HPDE6-E6E7 (cell line): ENCODE data around the gene SPDL1.

Experiments used
- DNase-seq: peaks from one replicate; pipeline ENCODE4 v3.0.0; 2011; ENCODE audit warnings: missing footprints; ENCODE audit errors: extremely low spot score

Gene SPDL1, protein sequence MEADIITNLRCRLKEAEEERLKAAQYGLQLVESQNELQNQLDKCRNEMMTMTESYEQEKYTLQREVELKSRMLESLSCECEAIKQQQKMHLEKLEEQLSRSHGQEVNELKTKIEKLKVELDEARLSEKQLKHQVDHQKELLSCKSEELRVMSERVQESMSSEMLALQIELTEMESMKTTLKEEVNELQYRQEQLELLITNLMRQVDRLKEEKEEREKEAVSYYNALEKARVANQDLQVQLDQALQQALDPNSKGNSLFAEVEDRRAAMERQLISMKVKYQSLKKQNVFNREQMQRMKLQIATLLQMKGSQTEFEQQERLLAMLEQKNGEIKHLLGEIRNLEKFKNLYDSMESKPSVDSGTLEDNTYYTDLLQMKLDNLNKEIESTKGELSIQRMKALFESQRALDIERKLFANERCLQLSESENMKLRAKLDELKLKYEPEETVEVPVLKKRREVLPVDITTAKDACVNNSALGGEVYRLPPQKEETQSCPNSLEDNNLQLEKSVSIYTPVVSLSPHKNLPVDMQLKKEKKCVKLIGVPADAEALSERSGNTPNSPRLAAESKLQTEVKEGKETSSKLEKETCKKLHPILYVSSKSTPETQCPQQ

DNA sequence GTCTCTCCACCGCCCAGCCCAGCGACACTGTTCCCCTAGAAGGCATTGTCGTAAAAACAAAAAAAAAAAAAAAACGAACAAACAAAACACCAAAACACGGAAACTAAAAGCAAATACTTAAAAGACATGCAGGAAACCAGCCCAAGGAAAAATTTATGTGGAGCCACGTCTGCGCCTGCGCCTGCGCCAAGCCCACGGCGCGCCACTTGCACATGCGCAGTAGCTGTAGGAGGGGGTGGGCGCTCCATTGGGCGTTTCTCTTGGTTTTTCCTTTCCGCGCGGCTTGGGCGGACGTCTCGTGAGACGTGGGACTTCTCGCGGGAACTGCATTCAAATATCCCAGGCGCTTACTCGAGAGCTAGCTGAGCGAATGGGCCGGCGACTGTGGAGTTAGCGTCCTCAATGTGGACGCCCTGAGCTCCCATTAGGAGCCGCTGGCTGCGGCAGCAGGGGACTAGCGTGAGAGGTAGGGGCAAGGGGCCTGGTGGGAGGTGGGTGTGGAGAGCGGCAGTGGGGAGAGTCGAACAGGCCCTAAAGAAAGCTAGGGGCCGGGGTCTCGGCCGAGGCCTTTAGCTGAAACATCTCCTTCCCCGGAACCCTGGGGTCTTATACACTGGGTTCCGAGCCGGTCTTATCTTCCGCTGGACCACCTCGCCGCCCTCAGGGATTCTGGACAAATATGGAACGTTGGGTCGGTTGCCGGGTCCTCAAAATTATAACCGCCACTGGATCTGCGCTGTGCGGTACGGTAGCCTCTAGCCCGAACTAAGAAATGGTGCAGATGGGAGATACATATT, at the start of gene SPDL1:
Gene SPDL1, plus strand, starts transcription at position 350 of the 797 bp plus-strand sequence. CDS start 4,644 bp downstream, outside the sequence.
- peak; percentile 89 for DNase-seq

DNA sequence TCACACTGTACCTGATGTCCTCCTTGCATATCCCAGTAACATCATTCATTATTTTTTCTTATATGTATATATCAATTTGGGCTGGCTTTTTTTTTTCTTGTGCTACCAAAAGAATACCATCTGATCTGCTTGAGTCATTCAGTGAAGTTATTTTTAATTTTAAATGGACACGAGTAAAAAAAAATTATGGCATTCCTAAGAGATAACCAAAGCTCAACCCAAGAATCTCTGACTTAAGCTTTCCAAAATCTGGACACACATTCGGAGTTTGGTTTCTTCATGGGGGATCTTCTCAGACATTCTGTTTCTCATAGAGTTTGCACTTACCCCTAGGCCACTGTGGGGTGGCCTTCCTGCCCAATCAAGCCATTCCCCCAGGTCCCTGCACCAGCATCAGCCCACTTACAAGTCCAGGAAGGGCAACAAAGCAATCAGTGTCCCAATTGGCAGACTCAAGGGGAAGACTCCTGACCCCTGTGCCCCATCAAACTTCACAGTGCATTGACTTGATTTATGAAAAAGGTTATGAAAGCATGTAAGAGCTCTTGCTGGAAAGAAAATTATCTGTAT, 49.2 kb upstream of the SPDL1 start:
- no peak for DNase-seq

DNA sequence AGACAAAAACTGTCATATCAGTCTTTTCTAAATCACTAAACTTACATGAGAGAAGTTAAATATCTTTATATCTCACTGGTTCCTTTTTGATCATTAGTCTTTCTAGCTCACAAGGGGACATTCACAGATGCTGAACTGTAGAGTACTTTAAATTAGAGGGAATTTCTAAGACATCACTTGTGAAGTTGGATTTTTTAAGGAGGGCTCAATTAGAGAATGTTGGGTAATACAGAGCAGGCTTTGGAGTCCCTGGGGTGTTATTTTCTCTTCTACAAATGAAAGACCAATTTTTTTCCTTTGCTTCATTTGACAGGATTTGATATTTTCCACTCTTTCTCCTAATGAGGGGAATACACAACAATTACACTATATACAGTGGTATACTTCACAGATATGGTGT, 48.6 kb upstream of the SPDL1 start:
- no peak for DNase-seq

DNA sequence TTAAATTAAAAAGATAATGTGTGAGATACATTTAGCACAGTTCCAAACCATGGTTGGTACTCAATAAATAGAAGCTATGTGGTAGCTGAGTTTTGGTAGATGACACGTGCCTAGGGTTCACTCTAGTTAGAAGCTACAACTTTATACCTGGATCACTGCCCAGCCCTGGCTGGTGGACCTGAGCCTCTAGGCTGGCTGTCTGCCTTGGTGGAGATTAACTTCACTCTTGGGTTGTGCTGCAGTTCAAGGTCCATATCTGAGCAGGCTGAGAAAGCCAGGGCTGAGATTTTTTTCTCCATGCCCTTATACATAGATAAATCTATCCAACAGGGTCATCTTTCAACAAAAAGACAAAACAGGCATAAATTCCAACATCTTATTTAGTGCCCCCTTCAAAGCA, 44.6 kb upstream of the SPDL1 start:
- no peak for DNase-seq

DNA sequence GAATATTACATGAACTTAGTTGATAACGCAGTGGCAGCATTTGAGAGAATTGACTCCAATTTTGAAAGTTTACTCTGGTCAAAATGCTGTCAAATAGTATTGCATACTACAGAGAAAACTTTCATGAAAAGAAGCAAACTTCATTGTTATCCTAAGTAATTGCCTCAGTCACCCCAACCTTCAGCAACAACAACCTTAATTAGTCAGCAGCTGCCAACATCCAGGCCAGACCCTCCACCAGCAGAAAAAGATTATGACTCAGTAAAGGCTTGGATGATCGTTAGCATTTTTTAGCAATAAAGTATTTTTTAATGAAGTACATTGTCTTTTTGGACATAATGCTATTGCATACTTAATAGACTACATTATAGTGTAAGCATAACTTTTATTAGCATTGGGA, 40.8 kb upstream of the SPDL1 start:
- DNase-seq, result no peak

DNA sequence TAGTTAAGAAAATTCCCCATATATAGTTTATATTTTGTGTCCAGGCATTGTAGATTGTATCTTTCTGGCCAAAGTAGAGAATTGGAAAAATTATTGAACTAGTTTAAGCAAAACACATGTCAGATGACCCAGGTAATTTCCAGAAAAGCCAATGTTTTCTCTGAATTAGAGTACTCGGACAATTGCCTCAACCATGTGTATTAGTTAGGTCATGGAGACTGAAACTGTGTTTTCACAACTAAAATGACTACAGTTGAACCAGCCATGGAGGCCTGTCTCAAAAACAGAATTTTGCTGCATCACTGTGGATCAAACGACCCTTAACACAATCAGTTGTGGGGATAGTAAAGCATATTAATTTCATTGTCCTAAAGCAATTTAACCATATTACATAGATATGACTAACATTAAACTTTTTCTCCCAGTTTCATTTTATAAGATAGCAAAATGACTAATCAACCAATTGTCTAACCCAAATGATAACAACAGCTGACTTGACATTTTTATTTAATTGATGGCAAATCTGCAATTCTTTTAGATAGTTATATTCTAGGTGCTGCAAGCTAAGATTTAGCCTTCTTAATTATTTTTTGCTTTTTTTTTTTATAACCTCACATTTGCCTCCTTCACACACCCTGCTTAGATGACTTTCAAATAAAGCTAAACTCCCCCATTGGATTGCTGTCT, 39.2 kb upstream of the SPDL1 start:
- no peak for DNase-seq

DNA sequence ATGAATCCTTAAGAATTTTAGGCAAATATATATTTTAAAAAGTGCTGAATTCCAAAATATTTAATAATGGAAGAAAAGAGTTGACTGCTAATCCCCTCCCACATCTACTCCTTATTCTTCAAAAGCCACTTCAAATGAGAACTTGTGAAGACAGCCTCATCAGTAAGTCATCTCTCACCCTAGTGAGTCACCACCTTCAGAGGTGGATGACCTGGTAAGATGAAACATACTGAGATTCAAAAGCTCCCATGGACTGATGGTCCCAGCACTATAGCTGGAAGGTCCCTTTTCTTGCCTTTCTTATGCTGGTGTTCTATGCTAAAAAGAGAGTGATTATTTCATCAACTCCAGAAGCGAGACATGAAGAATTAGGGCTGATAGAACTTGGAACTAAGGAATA, 37.8 kb upstream of the SPDL1 start:
- peak; percentile 23 for DNase-seq

DNA sequence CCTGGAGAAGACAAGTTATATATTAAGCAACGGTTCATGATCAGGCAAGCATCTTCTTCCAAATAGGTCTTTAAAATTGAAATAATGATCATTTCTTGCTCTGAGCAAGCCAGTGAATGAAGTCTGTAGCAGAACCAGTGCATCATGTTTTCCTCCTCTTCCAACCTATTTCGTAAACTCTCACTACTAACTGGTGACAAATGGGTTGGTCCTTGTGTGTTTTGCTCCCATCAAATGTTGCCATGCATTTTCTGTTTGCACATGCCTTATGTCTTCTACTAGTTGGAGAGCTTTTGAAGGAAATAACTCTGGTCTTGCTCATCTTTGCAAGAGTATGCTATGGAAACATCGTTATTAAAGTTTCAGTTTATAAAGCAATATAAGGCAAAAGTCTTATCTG, 37.2 kb upstream of the SPDL1 start:
- DNase-seq, result no peak

DNA sequence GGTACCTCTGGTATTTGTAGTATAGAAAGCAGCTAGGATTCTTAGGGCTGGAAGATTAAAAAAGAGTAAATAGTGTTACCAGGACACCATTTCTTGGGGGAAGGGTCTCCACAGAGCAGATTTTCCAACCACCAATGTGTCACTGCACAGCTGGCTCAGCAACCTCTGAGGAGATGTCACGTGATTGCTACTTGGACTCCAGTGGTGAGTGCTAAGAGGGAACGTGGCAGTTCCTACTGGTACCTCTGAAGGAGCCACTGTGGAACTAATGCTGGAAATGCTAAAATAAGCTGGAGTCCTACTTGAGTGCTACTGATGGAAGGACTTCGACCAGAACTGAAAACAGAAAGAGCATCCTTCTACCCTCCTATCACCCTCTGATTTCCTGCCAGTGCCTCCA, 36.1 kb upstream of the SPDL1 start:
- DNase-seq, result no peak

DNA sequence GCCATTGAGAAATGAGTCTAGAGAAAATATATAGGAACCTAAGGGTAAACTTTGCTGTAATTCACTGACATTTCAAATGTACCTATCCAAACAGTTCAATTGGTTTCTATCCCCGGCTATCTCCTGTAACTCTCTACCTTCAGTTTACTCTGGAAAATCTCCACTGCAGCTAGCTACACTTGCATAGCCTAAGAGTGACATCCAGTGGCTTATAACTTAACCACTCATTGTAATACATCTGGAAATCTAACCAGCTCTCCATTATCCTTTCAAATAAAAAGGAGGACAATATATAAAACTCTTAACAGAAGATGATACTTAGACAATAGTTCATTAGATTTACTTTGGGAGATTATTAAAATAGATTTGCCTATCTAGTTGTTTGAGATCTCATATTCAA, 35.3 kb upstream of the SPDL1 start:
- DNase-seq, result peak; percentile 16

DNA sequence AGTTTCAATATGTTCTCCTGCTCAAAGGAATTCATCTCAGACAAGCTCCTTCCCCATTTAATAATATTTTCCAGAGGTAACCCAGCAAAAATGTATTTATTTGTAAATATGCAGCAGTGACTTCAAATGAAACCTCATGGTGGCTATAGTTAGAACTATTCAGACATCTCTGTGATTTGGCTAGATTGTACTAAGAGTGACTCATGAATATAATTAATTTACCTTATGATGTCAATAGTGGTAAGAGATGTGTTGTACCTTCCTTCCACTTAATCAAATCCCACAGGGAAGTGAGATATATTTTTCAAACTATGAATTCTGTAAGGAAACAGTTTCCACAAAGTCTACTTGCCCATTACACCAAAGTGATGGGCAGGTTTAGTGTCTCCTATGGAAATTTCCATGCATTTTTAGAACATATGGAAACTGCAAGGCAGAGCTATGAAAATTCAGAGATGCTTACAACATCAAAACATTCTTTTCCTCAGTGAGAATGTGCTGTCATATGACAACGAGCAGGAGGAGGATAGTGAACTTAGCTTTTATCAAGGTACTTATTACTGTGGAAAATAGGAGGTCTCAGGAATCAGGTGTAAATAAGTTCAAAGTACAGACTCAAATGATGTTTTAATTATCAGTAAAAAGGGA, 34.0 kb upstream of the SPDL1 start:
- no peak for DNase-seq

DNA sequence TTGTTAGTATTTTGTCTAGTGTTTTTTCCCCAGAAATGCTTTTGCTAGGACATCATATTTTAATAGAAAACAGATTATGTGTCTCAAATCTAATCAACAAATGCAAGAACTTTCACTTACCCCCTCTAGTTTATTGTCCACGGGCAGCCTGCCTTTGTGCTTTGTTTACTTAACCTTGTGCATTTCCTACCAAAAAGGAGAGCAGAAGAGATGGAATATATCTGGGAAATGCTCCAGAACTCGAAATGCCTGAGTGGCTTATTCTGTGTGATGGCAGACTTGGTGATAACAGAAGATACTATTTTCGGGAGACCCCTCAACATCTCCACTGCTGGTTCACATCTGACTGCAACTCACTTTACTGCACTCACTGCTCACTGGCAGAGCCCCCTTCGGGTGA, 33.3 kb upstream of the SPDL1 start:
- DNase-seq, result no peak

DNA sequence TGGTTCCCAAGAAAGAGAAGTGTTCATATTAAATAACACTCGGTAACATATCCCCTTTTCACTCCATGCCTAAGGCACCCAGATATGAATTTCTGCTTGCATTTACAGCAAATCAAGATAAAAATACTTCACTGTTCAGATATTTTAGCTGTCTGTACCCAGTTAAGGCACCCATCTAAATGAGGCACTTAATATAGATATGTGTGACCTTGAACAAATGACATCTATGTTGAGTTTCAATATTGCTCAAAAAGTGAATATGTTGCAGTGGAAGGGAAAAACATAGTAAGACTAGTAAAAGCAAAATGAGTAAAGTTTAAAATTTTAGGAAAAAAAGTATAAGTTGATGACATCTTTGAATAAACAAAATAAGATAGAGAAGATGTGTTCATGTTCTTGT, 32.4 kb upstream of the SPDL1 start:
- DNase-seq, result no peak

DNA sequence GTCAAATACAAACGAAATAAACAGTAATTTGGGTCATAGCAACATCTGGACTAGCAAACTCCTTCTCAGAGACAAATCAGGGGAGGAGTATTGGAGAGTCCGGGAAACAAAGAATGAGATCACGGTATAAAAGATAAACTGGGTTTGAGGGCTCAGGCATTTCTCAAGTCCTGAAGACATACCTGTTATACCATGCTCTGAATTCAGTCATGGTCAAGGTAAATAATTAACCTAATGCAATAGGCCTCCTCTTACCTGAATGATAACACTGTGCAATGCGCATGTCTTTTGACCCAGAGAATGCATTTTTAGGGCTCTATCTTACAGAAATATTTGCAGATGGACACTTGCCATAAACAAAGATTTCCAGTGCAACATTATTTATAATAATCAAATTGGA, 31.9 kb upstream of the SPDL1 start:
- no peak for DNase-seq

DNA sequence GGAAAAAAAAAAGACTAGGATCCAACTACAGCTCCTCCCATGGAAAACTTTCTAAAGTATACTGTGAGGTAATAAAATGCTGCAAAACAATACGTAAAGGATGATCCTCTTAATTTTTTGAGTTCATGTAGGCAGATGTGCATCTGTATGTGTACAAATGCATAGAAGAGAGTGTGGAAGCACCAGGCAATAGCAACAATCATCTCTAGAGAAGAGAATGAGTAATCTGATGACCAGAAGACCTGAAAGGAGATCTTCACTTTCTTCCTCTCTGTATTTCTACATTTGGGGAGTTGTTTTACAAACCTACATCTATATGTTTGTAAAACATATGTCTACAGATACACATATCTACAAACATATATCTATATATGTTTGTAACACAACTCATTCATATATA, 29.3 kb upstream of the SPDL1 start:
- DNase-seq, result no peak

DNA sequence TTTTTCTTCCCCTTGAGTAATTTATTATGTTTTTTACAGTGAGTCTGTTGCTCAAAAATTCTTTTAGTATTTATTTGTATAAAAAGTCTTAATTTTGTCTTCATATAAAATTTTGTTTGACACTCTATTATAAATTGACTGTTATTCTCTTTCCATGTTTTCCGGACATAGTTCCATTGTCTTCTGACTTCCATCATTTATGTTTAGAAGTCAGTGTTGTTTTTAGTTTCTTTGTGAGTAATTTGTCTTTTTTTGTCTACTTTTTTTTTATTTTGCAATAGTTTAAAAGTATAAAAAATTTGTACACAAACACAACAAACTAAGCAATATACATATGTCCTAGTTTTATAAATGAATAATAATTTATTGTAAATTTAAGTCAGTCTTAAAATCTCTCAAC, 25.7 kb upstream of the SPDL1 start:
- DNase-seq, result no peak

DNA sequence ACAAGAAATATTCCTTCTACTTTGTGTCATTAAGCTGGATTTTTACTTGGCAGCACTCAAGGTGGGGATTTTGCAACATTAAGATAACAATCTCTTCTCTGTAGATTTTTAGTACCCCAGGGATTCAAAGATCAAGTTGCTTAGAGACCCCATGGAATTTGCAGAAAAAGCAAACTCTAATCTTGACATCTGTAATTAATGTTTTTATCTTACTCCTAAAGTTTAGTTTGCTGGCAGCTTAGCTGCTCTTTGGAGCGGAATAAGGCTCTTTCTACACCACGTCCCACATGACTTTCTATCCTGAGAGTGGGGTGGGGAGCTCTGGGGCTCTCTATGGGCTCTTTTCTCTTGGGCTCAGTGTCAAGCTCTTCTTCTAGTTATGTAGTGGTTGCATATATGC, 21.7 kb upstream of the SPDL1 start:
- DNase-seq, result no peak

DNA sequence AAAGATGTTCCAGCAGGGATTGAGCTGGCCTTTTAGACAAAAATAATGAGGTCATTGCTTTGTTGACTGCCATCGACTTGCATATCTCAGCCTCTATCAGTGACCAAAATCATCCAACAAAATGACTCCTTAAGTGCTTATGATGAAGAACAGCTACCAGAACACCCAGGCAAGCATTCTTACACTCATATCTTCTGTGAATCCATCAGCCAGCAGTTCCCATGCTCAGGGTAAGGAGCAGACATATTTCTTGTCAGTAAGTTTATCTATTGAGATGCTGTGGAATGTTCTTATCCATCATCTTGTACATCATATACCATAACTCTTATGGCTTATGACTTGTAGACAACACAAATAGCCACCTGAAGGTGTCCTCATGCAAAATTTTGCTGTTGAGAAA, 20.2 kb upstream of the SPDL1 start:
- DNase-seq, result no peak

DNA sequence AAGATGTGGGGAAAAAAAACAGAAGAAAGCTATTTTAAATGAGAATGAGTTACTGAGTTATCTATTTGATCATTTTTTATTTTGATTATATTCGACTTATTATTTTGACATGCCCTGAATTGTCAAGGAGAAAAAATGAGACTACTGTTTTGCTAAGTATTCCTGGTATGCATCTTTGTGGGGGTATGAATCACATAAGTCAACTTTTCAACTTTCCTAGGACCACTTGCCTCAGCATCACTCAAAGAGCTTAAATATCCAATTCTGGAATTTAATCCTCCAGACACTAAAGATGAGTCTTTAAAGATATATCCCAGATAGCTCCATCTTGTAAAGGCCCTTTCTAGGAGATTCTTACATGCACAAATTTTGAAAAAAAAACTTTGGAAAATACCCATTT, 17.4 kb upstream of the SPDL1 start:
- no peak for DNase-seq

DNA sequence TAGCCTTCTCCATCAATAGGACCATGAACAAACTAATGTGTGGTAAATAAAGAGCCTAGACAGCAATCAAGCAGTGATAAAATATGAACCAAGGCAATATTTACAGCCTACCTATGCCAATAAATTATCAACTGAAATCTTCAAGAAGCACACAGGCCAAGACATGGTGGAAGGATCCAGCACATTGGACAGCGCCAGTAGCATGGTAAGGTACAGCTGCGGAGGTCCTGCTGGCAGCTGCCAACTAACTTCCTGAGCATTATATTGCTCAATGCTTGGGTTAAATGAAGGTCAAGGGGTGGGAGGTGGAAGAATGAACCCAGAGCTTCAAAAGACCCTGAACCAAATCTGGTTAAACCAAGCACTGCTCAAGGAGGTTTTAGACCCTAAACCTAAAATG, 16.5 kb upstream of the SPDL1 start:
- no peak for DNase-seq

DNA sequence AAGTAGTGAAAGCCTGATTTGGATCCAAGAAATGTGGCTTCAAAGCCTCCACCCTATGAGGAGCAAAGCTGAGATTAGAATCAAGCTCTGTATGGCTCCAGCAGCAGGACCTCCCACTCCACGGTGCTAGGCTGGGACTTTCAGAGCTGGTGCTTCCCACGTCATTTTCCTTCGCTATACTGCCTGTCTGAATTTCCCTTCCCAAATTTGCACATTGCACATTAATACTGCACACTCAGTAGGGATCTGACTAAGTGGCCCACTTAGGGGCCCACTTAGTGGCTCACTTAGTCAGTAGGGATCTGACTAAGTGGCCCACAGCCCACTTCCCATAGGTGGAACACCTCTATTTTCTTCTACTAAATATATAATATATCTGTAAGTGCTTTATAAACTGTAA, 14.1 kb upstream of the SPDL1 start:
- no peak for DNase-seq
